Raji (cell line): ENCODE results near the gene MRPS15.

ENCODE experiments used
- POLR2A ChIP-seq: IDR thresholded peaks from 2 replicates; pipeline ENCODE4 v1.6.1; 2011; ENCODE audit warnings: low read depth, low read length, control low read depth; ENCODE audit not compliant: insufficient read depth

MRPS15 gene

DNA sequence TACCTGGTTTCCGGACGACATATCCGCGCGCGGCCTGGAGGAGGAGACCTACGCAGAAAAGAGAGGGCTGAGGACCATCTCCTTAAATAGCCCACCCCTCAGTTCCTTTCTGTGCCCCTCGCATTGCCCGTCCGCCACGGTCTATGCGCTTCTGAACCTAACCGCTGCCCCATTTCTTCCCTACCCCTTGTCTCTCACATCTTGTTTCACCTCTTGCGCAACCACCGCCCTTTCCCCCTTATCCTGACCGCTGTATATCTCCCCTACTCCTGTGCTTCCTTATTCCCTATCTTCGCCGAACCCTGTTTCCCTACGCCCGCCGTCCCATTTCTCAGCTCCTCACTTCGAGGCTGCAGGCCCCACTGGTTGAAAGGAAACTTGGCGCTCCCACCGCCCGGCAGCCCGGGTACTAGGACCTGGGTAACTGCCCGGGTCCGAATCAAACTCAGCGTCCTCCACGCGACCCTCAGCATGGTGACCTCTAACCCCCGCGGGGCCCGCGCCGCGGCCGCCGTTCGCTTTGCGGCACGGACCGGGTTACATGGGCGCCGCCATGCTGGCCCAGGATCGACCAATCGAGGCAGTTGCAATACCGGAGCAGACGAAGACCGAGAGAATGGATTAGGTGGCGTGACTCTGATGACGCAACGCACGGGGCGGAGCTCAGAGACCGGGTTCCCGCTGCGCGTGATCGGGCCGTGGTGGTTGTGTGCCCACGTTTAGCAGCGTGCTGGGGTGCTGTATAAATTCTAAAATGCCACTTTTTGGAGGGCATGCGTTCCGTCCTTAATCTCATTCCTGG lies at the start of gene MRPS15:
Gene MRPS15, minus strand, starts transcription at position 582 of the 802 bp plus-strand sequence. Its CDS starts 109 bp downstream, at position 473.
- TF ChIP-seq POLR2A, result peak; percentile 99

DNA sequence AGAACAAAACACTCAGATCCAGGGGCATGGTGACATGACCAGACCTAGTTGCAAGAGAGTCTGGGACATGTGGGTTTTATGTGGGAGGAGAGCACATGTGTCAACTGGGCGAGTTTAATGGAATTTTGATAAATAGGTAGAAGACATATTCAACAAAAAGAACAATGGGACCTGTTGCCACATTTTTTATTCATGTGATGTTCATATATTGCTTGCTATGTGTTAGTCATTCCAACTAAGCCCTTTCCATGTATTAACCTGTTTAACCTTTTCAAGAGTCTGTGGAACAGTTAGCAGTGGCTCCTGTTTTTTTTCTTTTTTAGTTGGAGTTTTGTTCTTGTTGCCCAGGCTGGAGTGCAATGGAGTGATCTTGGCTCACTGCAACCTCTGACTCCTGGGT lies 48.7 kb upstream of the MRPS15 start:
- TF ChIP-seq POLR2A, result no peak

- TF ChIP-seq POLR2A, result no peak
Observed at GRCh38 chr1:36511804-36512798, 47.9 kb upstream of the MRPS15 start.

GRCh38 chr1:36510418-36510817 lies 46.2 kb upstream of the MRPS15 start:
- TF ChIP-seq POLR2A, result no peak

DNA sequence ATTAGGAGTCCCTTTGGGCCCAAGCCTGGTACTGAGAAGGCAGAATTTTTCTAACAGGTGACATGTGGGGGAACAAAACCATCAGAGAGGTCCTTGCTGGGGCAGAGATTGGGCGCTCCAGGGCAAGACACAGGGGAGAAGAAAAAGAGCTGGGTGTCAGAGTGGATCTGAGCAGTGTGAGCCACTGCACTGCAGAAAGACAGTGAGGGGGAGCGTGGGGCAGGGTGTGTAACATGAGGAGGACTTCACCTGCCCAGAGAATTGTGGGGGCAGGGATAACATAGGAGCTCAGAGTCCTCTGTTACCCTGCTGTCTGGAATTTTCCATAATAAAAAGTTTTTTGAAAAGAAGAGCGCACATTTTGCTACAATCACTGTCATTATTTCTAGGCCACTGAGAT lies 44.1 kb upstream of the MRPS15 start:
- no peak for TF ChIP-seq POLR2A

- TF ChIP-seq POLR2A, result no peak
Observed at GRCh38 chr1:36506276-36506920, 42.2 kb upstream of the MRPS15 start.

DNA sequence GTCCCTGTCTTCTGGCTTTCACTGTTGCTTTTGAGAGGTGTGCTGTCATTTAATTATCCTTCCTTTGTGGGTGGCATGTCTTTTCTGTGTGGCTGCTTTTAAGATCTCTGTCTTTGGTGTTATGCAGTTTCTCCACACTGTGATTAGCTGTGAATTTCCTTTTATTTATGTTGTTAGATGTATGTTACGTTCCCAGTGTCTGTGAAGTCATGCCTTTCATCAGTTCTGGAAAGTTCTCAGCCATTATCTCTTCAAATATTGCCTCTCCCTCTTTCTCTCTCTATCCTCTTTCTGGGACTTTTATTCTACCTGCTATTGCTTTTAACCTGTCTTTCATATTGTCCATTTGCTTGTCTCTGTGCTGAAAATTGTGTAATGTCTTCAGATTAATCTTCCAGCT lies 39.5 kb upstream of the MRPS15 start:
- TF ChIP-seq POLR2A, result no peak

DNA sequence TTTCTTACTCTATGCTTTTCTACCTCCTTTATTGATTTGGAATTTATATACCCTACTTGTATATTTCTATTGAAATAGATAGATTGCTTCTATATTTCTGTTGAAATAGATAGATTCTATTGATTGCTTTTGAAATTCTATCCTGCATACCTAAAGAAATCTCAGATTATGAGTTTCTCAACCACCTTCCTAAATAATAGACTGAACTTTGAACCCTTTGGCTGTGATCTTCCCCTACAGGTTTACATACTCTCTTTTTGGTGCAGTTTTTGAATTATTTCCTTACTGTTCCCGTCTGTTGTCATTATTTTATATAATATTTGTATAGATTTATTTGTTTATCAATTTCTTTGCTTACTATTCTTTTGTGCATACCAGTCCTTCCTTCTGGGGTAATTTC lies 39.0 kb upstream of the MRPS15 start:
- TF ChIP-seq POLR2A, result no peak

DNA sequence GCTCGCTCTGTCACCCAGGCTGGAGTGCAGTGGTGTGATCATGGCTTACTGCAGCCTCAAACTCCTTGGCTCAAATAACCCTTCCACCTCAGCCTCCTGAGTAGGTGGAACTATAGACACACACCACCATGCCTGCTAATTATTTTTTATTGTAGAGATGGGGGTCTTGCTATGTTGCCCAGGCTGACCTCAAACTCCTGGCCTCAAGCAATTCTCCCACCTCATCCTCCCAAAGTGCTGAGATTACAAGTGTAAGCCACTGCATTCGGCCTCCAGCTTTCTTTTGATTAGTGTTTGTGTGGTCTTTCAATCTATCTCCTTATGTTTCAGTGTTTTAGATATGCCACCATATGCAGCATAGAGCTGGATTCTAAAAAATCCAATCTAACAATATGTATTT lies 38.4 kb upstream of the MRPS15 start:
- no peak for TF ChIP-seq POLR2A

DNA sequence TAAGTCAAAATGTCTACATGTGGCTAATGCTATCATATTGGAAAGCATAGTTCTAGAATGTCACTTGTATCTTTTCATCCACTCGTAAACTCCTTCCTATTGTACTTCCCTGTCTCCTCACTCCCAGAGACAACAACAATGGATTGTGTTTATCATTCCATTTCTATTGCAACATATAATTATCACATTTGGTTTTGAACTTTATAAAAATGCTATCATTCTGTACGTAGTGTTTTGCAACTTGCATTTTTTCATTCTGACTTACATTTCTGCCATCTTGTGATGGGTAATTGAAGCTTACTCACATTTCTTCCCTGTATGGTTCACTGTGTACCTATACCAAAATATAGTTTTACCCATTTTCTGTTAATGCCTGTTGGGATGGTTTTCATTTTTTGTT lies 33.0 kb upstream of the MRPS15 start:
- TF ChIP-seq POLR2A, result no peak

- TF ChIP-seq POLR2A, result no peak
Observed at GRCh38 chr1:36494971-36495370, 30.8 kb upstream of the MRPS15 start.

GRCh38 chr1:36493524-36493923 lies 29.3 kb upstream of the MRPS15 start:
- no peak for TF ChIP-seq POLR2A

GRCh38 chr1:36492491-36492890 lies 28.3 kb upstream of the MRPS15 start:
- no peak for TF ChIP-seq POLR2A

- no peak for TF ChIP-seq POLR2A
Observed at GRCh38 chr1:36487906-36488305, 23.7 kb upstream of the MRPS15 start.
